GM18870 (cell line): ENCODE data around the gene PRDM4.

ENCODE experiments used
- ATAC-seq: cut with Tn5 transposase; IDR thresholded peaks from one replicate; pipeline ENCODE4 v1.9.1; 2021; ENCODE audit warnings: moderate library complexity; ENCODE audit not compliant: unreplicated experiment

Gene PRDM4, protein sequence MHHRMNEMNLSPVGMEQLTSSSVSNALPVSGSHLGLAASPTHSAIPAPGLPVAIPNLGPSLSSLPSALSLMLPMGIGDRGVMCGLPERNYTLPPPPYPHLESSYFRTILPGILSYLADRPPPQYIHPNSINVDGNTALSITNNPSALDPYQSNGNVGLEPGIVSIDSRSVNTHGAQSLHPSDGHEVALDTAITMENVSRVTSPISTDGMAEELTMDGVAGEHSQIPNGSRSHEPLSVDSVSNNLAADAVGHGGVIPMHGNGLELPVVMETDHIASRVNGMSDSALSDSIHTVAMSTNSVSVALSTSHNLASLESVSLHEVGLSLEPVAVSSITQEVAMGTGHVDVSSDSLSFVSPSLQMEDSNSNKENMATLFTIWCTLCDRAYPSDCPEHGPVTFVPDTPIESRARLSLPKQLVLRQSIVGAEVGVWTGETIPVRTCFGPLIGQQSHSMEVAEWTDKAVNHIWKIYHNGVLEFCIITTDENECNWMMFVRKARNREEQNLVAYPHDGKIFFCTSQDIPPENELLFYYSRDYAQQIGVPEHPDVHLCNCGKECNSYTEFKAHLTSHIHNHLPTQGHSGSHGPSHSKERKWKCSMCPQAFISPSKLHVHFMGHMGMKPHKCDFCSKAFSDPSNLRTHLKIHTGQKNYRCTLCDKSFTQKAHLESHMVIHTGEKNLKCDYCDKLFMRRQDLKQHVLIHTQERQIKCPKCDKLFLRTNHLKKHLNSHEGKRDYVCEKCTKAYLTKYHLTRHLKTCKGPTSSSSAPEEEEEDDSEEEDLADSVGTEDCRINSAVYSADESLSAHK

DNA sequence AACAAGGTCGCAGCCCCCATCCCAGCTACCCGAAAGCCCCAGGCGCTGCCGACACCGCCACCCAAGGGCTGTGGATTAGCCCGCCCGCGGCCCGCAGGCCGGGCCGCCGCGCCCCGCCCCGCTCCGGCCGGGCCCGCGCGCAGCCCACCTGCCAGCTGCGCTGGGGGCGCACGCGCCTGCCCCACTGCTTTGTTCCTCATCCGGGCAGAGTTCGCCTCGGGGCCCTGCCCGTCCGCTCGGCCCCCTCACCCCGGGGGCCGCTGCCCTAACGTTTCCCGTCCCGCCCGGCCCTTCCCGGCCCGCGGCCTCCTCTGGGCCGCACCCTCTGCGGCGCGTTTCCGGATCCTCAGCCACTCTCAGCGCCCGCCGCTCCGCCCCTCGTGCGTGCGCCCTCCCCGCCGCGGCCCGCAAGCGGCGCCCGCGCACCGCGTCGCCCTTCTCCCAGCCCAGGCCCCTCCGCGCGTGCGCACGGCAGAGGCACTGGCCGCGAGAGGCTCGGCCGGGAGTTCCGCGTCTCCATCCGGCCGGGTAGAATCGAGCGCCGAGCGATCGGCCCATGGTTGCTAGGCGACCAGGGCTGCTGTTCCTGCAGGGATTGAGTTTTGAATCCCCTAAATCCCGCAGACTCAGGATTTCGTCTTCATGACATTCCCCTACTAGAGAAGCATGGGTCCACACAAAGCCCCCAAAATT, at the start of gene PRDM4:
Gene PRDM4 (minus strand): TSS at position 329 of the 693 bp plus-strand sequence. CDS start 622 bp downstream, outside the sequence.
- ATAC-seq: peak; percentile 81

DNA sequence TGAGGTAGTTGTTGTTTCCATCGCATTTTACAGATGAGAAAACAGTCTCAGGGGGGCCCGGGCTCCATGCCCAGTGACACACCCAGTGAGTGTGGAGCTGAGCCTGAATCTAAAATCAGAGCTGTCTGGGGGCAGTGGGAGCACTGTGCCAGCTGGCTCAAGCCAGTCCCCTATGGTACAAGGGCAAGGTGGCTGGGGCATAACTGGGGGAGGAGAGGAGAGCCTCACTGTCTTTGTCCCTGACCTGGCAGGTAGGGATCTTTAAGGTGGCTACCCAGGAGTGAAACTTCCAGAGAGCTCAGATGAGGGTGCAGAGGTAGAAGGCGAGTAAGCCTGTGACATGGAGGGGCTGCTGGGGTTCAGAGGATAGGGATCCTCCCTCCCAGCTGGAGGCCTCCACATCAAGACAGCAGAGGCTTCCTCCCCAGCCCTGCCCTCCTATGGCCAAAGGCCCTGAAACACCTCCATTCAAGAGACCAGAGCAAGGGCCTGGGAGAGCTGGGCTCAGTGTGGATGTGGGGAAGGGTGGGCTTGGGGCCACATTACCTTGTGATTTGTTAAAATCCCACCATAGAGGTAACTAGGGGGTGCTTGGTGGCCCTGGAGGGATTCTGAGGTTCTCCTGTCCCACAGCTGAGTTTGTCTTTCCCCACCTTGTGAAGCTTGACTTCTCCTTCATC, 46.7 kb upstream of the PRDM4 start:
- ATAC-seq: no peak

- ATAC-seq: no peak
Observed at GRCh38 chr12:107805488-107806180, 44.7 kb upstream of the PRDM4 start.

DNA sequence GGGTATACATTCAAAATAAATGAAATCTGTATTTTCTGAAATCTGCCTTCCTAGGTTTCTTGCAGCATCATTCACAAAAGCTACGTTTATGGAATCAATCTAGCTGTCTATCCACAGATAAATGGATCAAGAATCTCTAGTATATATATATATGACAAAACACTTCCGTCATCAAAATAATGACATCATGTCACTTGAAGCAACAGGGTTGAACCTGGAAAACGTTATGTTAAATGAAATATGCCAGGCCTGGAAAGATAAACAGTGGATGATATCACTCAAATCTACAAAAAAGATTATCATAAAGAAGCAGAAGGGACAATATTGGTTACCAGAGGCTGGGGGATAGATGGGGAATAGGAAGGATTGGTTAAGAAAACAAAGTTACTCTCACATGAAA, 42.2 kb upstream of the PRDM4 start:
- no peak for ATAC-seq

DNA sequence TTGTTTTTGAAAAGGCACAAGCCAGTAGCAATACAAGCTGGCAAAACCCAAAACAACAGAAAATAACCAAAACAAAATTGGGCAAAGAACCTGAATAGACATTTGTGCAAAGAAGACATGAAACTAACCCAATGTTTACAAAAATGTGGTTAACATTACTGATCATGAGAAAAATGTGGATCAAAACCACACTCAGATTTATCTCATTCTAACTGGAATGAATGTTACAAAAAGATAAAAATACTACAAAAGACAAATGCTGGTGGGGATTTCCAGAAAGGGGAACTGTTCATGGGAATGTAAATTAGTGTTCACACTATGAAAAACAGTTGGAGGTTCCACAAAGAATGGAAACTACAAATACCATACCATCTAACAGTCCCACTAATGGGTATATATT, 40.2 kb upstream of the PRDM4 start:
- no peak for ATAC-seq

- no peak for ATAC-seq
Observed at GRCh38 chr12:107798580-107798979, 37.6 kb upstream of the PRDM4 start.

DNA sequence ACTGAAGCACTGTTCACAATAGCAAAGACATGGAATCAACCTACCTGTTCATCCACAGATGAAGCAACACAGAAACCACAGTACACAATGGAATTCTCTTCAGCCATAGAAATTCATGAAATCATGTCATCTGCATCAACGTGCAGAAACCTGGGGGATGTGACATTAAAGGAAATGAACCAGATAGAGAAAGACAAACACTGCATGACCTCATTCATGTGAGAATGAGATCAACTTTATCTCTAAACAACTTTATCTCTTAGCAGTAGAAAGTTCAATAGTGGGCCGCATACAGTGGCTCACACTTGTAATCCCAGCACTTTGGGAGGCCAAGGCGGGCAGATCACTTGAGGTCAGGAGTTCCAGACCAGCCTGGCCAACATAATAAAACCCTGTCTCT, 33.5 kb upstream of the PRDM4 start:
- no peak for ATAC-seq

GRCh38 chr12:107791465-107792089, 30.6 kb upstream of the PRDM4 start:
- ATAC-seq: no peak

DNA sequence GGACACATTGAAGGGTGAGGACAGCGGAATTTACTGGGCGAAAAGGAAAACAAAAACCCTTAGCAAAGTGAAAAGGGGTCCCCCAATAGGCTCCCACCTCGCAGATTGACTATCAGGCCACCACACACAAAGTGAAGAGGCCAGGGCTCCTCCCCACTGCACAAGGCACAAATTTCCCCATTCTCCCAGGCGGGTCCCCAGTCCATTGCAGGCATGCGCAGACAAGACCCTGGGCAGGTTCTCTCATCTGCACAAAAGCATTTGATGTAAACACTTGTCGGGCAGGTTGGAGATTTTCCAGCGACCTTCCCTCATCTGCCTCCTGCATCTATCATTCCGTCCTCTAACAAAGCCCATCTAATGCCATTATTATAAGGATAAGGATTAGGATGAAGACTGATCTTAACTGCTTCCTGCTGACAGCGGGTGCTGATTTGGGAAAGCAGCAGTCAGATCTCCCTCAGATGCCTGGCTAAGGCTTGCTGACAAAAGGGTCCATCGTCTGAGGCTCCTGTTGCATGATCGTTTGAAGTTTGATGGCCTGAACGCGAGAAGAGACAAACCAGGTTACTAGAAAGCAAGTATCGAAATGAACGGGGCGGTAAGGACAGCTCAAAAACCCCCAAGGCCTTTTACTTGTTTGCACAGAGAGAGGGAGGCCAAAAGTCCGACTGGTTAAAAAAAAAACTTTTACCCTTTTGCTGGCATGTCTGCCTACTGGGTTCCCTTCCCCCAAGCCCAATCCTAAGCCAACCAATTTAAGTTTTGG, 27.9 kb upstream of the PRDM4 start:
- no peak for ATAC-seq

GRCh38 chr12:107788281-107788680, 27.3 kb upstream of the PRDM4 start:
- no peak for ATAC-seq

GRCh38 chr12:107783406-107784376, 22.8 kb upstream of the PRDM4 start:
- ATAC-seq: peak; percentile 54

DNA sequence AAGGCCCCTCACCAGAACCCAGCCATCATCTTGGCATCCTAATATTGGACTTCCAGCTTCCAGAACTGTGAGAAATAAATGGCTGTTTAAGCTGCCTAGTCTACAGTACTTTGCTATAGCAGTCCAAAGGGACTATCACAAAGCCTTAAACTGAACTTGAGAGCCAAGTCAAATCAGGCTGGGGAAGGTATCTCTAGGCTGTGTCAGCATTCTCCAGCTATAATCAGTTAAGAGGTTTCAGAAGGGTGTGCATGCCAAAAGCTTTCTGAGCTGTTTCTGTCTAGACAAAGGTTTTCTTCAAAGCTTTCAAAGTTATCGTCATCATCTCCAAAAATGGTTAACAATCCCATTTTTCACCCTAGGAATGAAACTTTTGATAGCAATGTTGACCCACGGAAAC, 21.1 kb upstream of the PRDM4 start:
- ATAC-seq: no peak

DNA sequence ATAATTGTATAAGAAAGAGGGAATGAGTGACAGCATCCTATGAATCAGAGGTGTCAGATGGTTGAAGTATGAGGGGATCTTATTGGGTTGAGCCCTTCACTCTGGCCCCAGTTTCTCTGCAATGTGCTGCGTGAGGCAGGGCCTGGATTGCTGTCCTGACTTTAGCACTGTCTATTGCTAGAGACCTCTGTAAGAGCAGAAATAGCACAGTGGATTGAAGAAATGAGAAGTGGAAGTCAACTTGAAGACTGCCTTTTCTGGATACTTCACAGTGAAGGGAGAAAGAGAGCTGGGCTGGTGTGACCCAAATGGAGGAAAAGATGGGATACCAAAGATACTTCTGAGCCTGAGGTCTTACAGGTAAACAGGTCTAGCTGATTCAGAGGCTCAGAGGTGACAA, 19.4 kb upstream of the PRDM4 start:
- ATAC-seq: no peak

- ATAC-seq: peak; percentile 46
Observed at GRCh38 chr12:107779077-107779831, 18.3 kb upstream of the PRDM4 start.

DNA sequence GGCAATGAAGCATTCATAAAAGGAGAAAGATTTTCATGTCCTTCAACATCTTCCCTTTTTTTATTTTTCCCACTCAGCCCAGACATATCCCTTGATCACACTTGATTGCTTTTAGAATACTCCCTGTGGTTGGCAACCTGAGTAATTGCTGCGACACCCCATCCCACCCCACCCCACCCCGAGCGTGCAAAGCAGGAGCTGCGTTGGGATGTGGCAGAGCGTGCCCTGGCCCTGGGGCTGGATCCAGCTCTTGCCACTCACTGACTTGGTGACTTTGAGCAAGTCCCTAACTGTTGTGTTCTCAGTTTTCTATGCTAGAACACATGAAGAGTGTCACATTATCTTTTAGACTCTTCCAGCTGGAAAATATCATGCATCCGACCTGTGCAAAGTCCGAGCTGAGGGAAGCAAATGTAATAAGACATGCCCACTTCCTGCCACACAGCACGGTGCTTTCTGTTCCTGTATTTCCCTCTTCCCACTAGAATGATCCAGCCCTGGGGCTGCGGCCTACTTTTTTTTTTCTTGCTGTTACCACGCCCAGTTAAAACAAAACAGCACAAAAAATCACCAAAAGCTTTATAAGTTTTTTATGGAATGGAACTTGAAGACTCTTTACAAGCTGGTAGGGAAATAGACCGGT, 17.6 kb upstream of the PRDM4 start:
- no peak for ATAC-seq

DNA sequence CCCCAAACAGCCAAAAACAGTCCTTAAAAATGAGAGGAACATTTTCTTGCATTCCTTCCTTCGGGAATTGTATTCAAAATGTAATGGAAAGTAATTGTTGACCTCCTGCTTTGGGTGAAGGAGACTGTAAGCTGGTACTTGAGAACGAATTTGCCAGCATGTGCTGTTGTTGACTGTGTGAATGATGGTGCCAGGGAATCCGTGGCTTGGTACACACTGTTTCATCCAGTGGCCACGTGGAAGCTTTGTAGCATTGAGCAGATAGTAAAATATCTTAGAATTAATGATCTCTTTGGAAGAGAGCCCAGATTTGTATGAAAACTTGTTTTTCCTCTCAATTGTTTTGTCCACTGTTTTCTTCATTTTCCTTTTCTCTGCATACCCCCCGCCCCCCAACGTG, 15.2 kb upstream of the PRDM4 start:
- no peak for ATAC-seq
